Measurements from ENCODE around the gene DLG4.

DLG4 gene

GRCh38 chr17:7217113-7217987 is 2.3 kb downstream of the DLG4 start:
- no peak for TF ChIP-seq CTCF (IDR thresholded peaks at IDR 0.05; ENCODE audit: low read depth, low read length)
- peak overlapping the region; percentile 61 to 76 for H3K4me3 ChIP-seq (replicated peaks in 1 of 2; ENCODE audit: low read depth in 2 of 2, low read length in 2 of 2)
- DNase-seq (ENCODE audit: low read depth in 2 of 2): peak; percentile 81 to 89

GRCh38 chr17:7216242-7217112 is 3.2 kb downstream of the DLG4 start:
- H3K4me3 ChIP-seq (replicated peaks in 1 of 2; ENCODE audit: low read depth in 2 of 2, low read length in 2 of 2): peak overlapping the region; percentile 61 to 76
- TF ChIP-seq CTCF (IDR thresholded peaks at IDR 0.05; ENCODE audit: low read depth, low read length): no peak

GRCh38 chr17:7215652-7216180 is 3.9 kb downstream of the DLG4 start:
- no peak for DNase-seq (ENCODE audit: low read depth in 2 of 2)
- no peak for TF ChIP-seq CTCF (IDR thresholded peaks at IDR 0.05; ENCODE audit: low read depth, low read length)
- H3K4me3 ChIP-seq (replicated peaks in 1 of 2; ENCODE audit: low read depth in 2 of 2, low read length in 2 of 2): peak overlapping the region; percentile 61 to 76

More at GRCh38 chr17:7216242-7217112, 3.2 kb downstream of the DLG4 start:
- DNase-seq (ENCODE audit: low read depth in 2 of 2): no peak

GRCh38 chr17:7215136-7215638 is 4.4 kb downstream of the DLG4 start:
- peak overlapping the region; percentile 51 for H3K4me3 ChIP-seq (replicated peaks in 1 of 2; ENCODE audit: low read depth in 2 of 2, low read length in 2 of 2)
- TF ChIP-seq CTCF (IDR thresholded peaks at IDR 0.05; ENCODE audit: low read depth, low read length): no peak
- DNase-seq (ENCODE audit: low read depth in 2 of 2): no peak

- peak overlapping the region; percentile 51 for H3K4me3 ChIP-seq (replicated peaks in 1 of 2; ENCODE audit: low read depth in 2 of 2, low read length in 2 of 2)
- peak; percentile 97 for DNase-seq (ENCODE audit: low read depth in 2 of 2)
- TF ChIP-seq CTCF (IDR thresholded peaks at IDR 0.05; ENCODE audit: low read depth, low read length): peak; percentile 68
Observed at GRCh38 chr17:7214300-7215135, 5.1 kb downstream of the DLG4 start.

GRCh38 chr17:7213895-7214299 is 5.7 kb downstream of the DLG4 start:
- DNase-seq (ENCODE audit: low read depth in 2 of 2): peak; percentile 85 to 87
- peak overlapping the region; percentile 51 for H3K4me3 ChIP-seq (replicated peaks in 1 of 2; ENCODE audit: low read depth in 2 of 2, low read length in 2 of 2)
- peak; percentile 44 for TF ChIP-seq CTCF (IDR thresholded peaks at IDR 0.05; ENCODE audit: low read depth, low read length)
